ENCODE measurements around the gene MED27.

Gene MED27

GRCh38 chr9:131910572-131910971 is 169.1 kb downstream of the MED27 start:
- no peaks in the 10 kb centered on the region for H3K27me3 ChIP-seq (ENCODE audit: insufficient read depth, low read length, poor library complexity, severe bottlenecking)

GRCh38 chr9:131905144-131905543 is 174.5 kb downstream of the MED27 start:
- Histone ChIP-seq H3K9me2 (replicated peaks; ENCODE audit: low read depth, low read length) (no peaks in the 10 kb centered on the region), H3K36me3 (ENCODE audit: insufficient read depth, low read length) (no peaks in the 10 kb centered on the region), H3K27me3 (ENCODE audit: insufficient read depth, low read length, poor library complexity, severe bottlenecking) (no peaks in the 10 kb centered on the region), H3K4me2 (ENCODE audit: low read depth, low read length, poor library complexity, severe bottlenecking) (no peak overlapping the region), H3K9ac (ENCODE audit: low read depth, low read length, poor library complexity, severe bottlenecking) (no peak overlapping the region), H4K20me1 (ENCODE audit: insufficient read depth, low read length, poor library complexity, severe bottlenecking) (no peaks in the 10 kb centered on the region), H3K79me2 (ENCODE audit: insufficient read depth, low read length) (no peaks in the 10 kb centered on the region), H3K4me1 (ENCODE audit: insufficient read depth, low read length, poor library complexity, severe bottlenecking) (no peaks in the 10 kb centered on the region), H3F3A (ENCODE audit: low read depth) (no peaks in the 10 kb centered on the region), H2AFZ (ENCODE audit: low read length) (no peak overlapping the region), H3K4me3 (ENCODE audit: low read length, poor library complexity, severe bottlenecking) (no peak overlapping the region), H3K9me3 (ENCODE audit: insufficient read depth, low read depth, low read length) (no peaks in the 10 kb centered on the region)
- TF ChIP-seq CTCF (conservative IDR thresholded peaks at IDR 0.05; ENCODE audit: low read length) (no peak), EZH2phosphoT487 (IDR thresholded peaks at IDR 0.05; ENCODE audit: borderline replicate concordance) (no peak)

More at GRCh38 chr9:131910572-131910971, 169.1 kb downstream of the MED27 start:
- Histone ChIP-seq H3F3A (ENCODE audit: low read depth) (no peaks in the 10 kb centered on the region), H3K4me2 (ENCODE audit: low read depth, low read length, poor library complexity, severe bottlenecking) (no peak overlapping the region), H3K9ac (ENCODE audit: low read depth, low read length, poor library complexity, severe bottlenecking) (no peak overlapping the region), H4K20me1 (ENCODE audit: insufficient read depth, low read length, poor library complexity, severe bottlenecking) (no peaks in the 10 kb centered on the region), H3K36me3 (ENCODE audit: insufficient read depth, low read length) (no peaks in the 10 kb centered on the region), H3K4me1 (ENCODE audit: insufficient read depth, low read length, poor library complexity, severe bottlenecking) (no peaks in the 10 kb centered on the region), H3K4me3 (ENCODE audit: low read length, poor library complexity, severe bottlenecking) (no peak overlapping the region), H2AFZ (ENCODE audit: low read length) (no peak overlapping the region), H3K9me3 (ENCODE audit: insufficient read depth, low read depth, low read length) (no peaks in the 10 kb centered on the region), H3K9me2 (replicated peaks; ENCODE audit: low read depth, low read length) (no peaks in the 10 kb centered on the region), H3K79me2 (ENCODE audit: insufficient read depth, low read length) (peaks cover 5% of the 10 kb centered on the region; the same call in 1 of the 2 replicates)
- TF ChIP-seq EZH2phosphoT487 (IDR thresholded peaks at IDR 0.05; ENCODE audit: borderline replicate concordance) (no peak), CTCF (conservative IDR thresholded peaks at IDR 0.05; ENCODE audit: low read length) (no peak)

- no peaks in the 10 kb centered on the region for H3F3A ChIP-seq (ENCODE audit: low read depth)
- H3K9me2 ChIP-seq (replicated peaks; ENCODE audit: low read depth, low read length), result no peaks in the 10 kb centered on the region
- TF ChIP-seq CTCF (conservative IDR thresholded peaks at IDR 0.05; ENCODE audit: low read length) (no peak), EZH2phosphoT487 (IDR thresholded peaks at IDR 0.05; ENCODE audit: borderline replicate concordance) (no peak)
- H3K36me3 ChIP-seq (ENCODE audit: insufficient read depth, low read length), result no peaks in the 10 kb centered on the region
- H3K9me3 ChIP-seq (ENCODE audit: insufficient read depth, low read depth, low read length), result no peaks in the 10 kb centered on the region
- no peak overlapping the region for H2AFZ ChIP-seq (ENCODE audit: low read length)
- no peaks in the 10 kb centered on the region for H3K27me3 ChIP-seq (ENCODE audit: insufficient read depth, low read length, poor library complexity, severe bottlenecking)
- no peak overlapping the region for H3K4me2 ChIP-seq (ENCODE audit: low read depth, low read length, poor library complexity, severe bottlenecking)
- no peaks in the 10 kb centered on the region for H3K79me2 ChIP-seq (ENCODE audit: insufficient read depth, low read length)
- H3K4me1 ChIP-seq (ENCODE audit: insufficient read depth, low read length, poor library complexity, severe bottlenecking), result peaks cover 3% of the 10 kb centered on the region
- no peak overlapping the region for H3K4me3 ChIP-seq (ENCODE audit: low read length, poor library complexity, severe bottlenecking)
- H3K9ac ChIP-seq (ENCODE audit: low read depth, low read length, poor library complexity, severe bottlenecking), result no peak overlapping the region
- H4K20me1 ChIP-seq (ENCODE audit: insufficient read depth, low read length, poor library complexity, severe bottlenecking), result no peaks in the 10 kb centered on the region
These were observed 180.1 kb downstream of the MED27 start for GRCh38 chr9:131899296-131900228.
